Measurements from ENCODE around the gene ILDR2. TPM values are rescaled to one million over a fixed set of nuclear protein-coding genes. Genes with fewer than 3 reads are reported as not detected.

Gene ILDR2
- total and polyA plus RNA-seq, 2 donors (not counting 3 experiments of a cell fraction or from before 2014, with no cell fraction given): not detected

DNA sequence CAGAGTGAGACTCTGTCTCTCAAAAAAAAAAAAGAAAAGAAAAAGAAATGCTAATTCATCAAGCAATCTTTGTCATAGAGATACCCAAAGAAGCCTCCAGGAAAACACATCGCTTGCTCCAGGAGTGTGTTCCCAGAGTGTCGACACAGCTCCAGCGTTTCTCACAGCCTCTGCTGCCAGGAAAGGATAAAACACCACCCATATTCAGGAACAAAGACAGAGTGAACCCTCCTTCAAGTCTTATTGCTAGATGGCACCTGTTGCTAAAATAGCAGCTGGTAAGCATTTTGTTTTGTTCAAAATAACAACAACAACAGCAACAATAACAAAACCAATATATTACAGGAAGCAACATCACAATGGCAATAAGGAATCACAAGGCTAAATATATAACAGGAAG, 3.1 kb downstream of the ILDR2 start:
- TF ChIP-seq, protein P1, sequence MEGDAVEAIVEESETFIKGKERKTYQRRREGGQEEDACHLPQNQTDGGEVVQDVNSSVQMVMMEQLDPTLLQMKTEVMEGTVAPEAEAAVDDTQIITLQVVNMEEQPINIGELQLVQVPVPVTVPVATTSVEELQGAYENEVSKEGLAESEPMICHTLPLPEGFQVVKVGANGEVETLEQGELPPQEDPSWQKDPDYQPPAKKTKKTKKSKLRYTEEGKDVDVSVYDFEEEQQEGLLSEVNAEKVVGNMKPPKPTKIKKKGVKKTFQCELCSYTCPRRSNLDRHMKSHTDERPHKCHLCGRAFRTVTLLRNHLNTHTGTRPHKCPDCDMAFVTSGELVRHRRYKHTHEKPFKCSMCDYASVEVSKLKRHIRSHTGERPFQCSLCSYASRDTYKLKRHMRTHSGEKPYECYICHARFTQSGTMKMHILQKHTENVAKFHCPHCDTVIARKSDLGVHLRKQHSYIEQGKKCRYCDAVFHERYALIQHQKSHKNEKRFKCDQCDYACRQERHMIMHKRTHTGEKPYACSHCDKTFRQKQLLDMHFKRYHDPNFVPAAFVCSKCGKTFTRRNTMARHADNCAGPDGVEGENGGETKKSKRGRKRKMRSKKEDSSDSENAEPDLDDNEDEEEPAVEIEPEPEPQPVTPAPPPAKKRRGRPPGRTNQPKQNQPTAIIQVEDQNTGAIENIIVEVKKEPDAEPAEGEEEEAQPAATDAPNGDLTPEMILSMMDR (IDR thresholded peaks at IDR 0.05; ENCODE audit: extremely low read depth in 1 of 2, insufficient read depth in 1 of 2, low read depth in 1 of 2, low read length in 2 of 2): no peak
- no peak for TF ChIP-seq MYC (IDR thresholded peaks at IDR 0.05; ENCODE audit: low read depth, low read length)
- no peak for TF ChIP-seq JUN (IDR thresholded peaks at IDR 0.05; ENCODE audit: borderline replicate concordance, insufficient read depth, insufficient read length, low read depth)
- TF ChIP-seq EZH2 (IDR thresholded peaks at IDR 0.05; ENCODE audit: borderline replicate concordance, low read depth, low read length, severe bottlenecking): no peak
- no peak for TF ChIP-seq GATA2 (IDR thresholded peaks at IDR 0.05; ENCODE audit: insufficient read depth, insufficient read length, low read depth, low read length)
- TF ChIP-seq FOS (IDR thresholded peaks at IDR 0.05; ENCODE audit: borderline replicate concordance, insufficient read depth, low read length): no peak
- TF ChIP-seq POLR2A (IDR thresholded peaks at IDR 0.05; ENCODE audit: low read depth, low read length): no peak
- TF ChIP-seq, protein P2, sequence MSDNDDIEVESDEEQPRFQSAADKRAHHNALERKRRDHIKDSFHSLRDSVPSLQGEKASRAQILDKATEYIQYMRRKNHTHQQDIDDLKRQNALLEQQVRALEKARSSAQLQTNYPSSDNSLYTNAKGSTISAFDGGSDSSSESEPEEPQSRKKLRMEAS (IDR thresholded peaks at IDR 0.05; ENCODE audit: insufficient read depth, insufficient read length): no peak
- no peak for TF ChIP-seq POLR2AphosphoS5 (IDR thresholded peaks at IDR 0.05; ENCODE audit: insufficient read depth, low read depth, low read length)
- CTCF ChIA-PET: interaction anchor here (0.7 to 2.1 kb wide), 2 partner anchors 12 to 38 kb away, joined by 3 to 4 read pairs; no protein-coding TSS in a partner anchor
- dilution Hi-C loops (cut with MboI; ENCODE audit: extremely low pct_ligation_motif_present, low sequenced_read_pairs): no loop called here

More for the DNA sequence above, 3.1 kb downstream of the ILDR2 start:
- Histone ChIP-seq H3K27me3 (ENCODE audit: control insufficient read depth in 2 of 2, insufficient read depth in 2 of 2, low read length in 2 of 2) (peaks cover 26 to 32% of the 10 kb centered on the region in 2 experiments), H3K79me2 (ENCODE audit: control insufficient read depth, insufficient read depth, low read length) (no peaks in the 10 kb centered on the region), H3K36me3 (ENCODE audit: control insufficient read depth in 2 of 2, extremely low read depth in 1 of 2, insufficient read depth in 2 of 2, low read length in 2 of 2) (no peaks in the 10 kb centered on the region), H3K27ac (ENCODE audit: insufficient read depth, low read depth, low read length) (no peak overlapping the region), H3K9me3 (replicated peaks; ENCODE audit: control insufficient read depth, insufficient read depth, low read length) (no peaks in the 10 kb centered on the region), H3K9me1 (replicated peaks; ENCODE audit: control insufficient read depth, extremely low read depth, insufficient read depth, low read length) (no peaks in the 10 kb centered on the region), H3K4me3 (replicated peaks in 1 of 3; ENCODE audit: insufficient read depth in 1 of 3, low read depth in 1 of 3, low read length in 3 of 3) (no peak overlapping the region), H3K4me2 (ENCODE audit: insufficient read depth, low read length) (no peak overlapping the region), H3K9ac (replicated peaks; ENCODE audit: extremely low read depth, insufficient read depth, low read length) (no peak overlapping the region), H3K4me1 (ENCODE audit: control insufficient read depth, extremely low read depth, insufficient read depth, low read length) (peaks cover 5% of the 10 kb centered on the region), H4K20me1 (replicated peaks; ENCODE audit: control insufficient read depth, extremely low read depth, insufficient read depth, low read length) (no peaks in the 10 kb centered on the region), H2AFZ (ENCODE audit: low read depth, low read length) (no peak overlapping the region)
- intact Hi-C loops (cut with micrococcal nuclease): no loop called here
- no TSS peak for BruUV-seq (replicated peaks)
- POLR2A ChIA-PET: no interaction called here
- FAIRE-seq (no peak), DNase-seq (ENCODE audit: low read depth, low spot score) (no peak)
